NK-92 (cell line): ENCODE results near the gene WDR86.

Experiments
- DNase-seq: peaks from one replicate; lab custom pipeline; 2025; ENCODE audit not compliant: unreplicated experiment; lab: John Stamatoyannopoulos, UW

WDR86 gene

DNA sequence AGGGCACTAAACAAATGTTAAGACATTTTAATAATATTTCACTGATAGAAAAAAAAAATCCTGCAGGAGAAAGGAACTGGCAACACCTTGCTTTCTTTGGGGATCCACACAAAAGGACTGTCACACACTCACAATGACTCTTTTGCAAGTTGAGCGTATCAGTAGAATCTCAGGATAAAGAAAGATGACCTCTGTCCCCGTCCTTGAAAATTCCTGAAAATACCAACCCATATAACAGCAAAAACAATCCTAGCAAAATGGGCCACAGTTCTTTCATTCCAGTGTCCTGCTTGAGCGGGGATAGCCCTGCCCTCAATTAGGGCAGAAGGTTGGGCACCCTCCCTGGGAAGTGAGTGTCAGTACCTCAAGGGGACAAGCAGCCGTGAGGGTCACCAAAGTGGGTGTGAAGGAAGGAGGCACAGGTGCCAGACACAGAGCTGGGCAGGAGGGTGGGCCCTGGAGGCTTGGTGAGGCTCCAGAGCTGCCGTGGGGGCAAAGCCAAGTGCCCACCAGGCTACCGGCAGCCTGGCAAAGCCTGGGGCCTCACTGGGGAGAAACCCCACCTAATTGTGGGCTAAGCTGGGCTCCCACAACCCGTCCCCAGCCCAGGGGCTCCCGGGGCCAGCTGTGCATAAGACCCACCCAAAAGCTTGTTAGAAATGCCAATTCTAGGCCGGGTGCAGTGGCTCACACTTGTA lies 2.8 kb downstream of the WDR86 start:
- DNase-seq, result no peak

DNA sequence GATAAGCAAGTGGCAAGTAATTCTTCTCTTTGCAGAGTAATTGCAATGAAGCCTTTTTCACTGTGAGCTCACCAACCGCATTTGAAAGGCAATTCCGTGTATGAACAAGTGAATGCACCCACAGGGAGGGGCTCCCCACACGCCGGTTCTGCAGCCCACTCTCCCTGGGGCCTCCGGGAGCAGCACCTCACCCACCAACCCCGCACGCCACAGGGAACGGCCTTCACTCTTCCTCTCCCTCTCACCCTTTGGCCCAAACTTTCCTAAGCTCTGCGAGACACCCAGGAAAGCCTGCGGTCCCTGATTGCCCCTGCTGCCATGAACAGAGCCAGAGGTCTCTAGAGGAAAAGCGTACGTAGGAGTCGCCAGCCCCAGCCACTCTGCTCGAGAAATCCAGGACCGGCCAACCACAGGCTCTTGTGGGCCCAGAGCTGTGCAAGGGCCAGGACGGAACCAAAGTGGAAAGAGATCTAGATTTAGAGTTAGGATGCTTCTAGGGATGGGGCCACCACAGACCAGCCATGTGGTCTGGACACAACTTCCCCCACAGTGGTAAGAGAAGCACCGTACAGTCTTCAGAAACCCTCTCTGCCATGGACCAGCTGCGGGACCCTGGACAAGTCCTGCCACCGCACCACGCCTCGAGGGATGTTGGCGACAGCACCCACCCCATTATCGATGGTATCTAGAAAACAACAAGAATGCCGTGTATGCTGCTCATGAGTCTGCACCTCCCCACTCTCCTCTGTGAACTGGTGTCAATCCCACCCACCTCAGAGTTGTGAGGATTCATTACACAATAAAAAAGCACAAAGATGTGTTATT lies 3.6 kb downstream of the WDR86 start:
- no peak for DNase-seq

DNA sequence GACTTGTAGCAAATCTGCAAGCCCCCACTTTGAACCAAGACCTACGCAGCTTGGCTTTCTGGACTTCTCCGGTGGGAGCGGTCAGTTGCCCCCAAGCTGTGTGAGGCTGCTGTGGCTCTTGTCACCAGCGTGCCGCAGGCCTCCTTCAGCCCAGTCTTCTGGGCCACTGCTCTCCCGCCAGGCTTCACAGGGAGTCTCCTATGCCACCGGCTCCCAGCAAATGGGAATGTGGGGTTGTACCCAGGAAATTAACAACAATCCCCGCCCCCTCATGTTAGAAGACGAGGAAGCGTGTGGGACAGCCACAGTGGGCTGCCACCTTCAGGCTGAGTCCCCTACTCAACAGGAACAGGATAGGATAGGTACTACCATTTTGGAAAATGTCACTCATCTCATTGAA lies 4.2 kb downstream of the WDR86 start:
- DNase-seq, result no peak

- no peak for DNase-seq
These were observed 4.8 kb downstream of the WDR86 start for GRCh38 chr7:151405056-151405455.

GRCh38 chr7:151404216-151405011 lies 5.4 kb downstream of the WDR86 start:
- DNase-seq, result no peak

GRCh38 chr7:151403764-151404163 lies 6.1 kb downstream of the WDR86 start:
- no peak for DNase-seq

GRCh38 chr7:151402029-151402835 lies 7.6 kb downstream of the WDR86 start:
- DNase-seq, result no peak

GRCh38 chr7:151400626-151401315 lies 9.1 kb downstream of the WDR86 start:
- no peak for DNase-seq

DNA sequence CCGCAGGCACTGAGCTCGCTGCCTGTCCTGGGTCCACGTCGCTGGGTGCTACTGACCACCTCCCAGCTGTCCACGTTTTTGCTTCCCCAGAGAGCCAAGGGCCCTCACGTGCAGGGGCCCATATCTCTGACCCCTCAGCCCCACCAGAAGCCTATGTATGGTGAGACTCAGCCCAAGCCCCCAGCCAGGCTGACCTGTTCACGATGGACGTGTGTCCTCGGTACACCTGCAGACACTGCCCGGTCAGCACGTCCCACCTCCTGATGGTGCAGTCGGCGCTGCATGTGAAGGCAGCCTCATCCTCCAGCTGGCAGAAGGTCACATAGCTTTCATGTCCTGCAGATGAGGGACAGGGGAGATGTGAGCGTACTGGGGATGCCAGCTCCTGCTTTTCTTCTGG lies 9.9 kb downstream of the WDR86 start:
- DNase-seq, result no peak

- no peak for DNase-seq
These were observed 10.6 kb downstream of the WDR86 start for GRCh38 chr7:151399305-151399601.

GRCh38 chr7:151398446-151399304 lies 11.2 kb downstream of the WDR86 start:
- no peak for DNase-seq

DNA sequence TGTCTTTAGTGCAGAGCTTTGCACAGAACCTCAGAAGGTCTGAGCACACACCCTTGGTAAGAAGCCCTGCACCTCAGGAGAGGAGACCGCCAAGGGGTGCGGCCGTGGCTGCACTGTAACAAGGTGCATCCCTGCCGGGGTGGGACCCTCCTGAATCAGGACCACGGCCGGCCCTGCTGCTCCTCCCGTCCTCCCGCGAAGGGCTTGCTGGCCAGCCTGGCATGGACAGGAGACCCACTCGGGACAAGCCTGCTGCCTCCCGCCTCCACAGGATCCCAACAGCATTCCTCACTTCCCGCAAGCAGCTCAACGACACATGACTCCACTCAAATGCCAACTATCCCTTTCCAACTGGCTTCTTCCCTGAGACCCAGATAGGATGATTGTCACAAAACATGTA lies 12.8 kb downstream of the WDR86 start:
- DNase-seq, result no peak

DNA sequence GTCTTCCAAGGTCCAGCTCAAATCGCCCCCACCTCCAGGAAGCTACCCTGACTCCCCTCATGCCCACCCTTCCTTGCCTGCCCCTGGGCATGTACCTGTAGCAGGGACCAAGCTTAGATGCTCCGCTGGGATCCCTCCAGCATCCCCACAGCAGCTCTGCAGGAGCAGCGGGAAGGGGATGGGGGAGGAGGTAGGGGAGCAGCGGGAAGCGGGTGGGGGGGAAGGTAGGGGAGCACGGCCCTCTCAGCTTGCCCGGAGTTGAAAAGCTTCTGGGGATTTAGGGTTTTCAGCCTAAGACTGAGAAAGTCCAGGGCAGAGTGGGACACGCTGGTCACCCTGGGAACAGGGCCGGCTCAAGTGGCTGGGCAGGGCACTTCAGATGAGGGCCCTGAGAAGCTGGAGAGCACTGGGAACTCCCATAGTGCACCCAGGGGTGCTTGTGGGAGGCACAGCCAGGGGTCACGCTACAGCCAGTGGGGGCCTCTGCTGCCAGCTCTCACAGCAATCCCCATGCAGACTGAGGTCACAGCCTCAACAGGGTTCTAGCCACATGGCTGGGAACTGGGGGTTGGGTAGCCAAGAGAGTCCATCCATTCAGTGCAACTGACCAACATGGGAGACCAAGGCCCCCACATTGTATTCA lies 13.4 kb downstream of the WDR86 start:
- DNase-seq, result no peak

- DNase-seq, result no peak
These were observed 14.8 kb downstream of the WDR86 start for GRCh38 chr7:151395036-151395367.

DNA sequence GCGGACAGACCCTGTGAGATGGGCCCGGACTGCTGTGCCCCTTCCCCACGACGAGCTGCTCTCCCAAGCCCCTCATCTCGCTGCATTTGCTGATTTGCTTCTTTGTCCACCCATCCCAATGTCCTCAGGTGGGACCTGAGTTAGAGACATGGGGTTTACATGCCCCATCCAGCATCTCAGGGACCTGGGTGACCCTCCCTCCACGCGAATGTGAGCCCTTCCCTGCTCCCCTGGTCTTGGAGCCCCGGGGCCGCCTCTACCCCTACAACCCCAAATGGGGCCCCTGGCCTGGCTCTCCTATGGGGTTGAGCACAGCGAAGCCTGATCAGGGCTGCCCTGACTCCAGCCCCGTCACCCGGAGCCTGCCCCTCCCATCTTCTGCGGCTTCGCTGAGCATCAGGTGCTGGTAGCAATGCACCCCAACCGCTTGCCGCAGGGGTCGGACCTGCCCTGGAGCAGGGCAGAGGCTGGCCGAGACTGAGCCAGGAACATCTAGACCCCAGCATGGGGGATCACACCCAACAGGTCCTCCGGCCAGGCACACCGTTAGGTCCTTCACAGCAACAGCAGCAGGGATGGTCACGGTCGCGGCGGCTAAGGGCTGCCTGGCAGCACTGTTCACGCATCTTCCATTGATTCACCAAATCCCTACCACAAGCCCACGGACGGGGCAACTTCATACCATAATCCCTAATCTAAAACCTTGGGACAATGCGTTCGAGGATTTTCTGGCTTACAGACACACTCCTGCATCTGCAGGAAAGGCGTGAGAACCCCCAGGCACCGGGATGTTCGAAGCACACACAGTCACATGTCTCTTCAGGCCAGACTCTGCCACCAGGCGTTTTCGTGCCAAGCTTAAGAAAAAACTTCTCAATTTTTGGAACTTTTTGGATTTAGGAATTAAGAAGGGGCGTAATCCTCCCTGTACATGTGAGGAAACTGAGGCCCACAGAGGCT lies 15.5 kb downstream of the WDR86 start:
- DNase-seq, result no peak

GRCh38 chr7:151393031-151393977 lies 16.5 kb downstream of the WDR86 start:
- no peak for DNase-seq

- DNase-seq, result no peak
These were observed 17.4 kb downstream of the WDR86 start for GRCh38 chr7:151392426-151392825.
